Breast epithelium (tissue), 4 donors: ENCODE data around the gene PPP1R11. TPM values are rescaled to one million over a fixed set of nuclear protein-coding genes. Genes with fewer than 3 reads are reported as not detected.

Experiments used
- DNase-seq, 2 donors: peaks; one replicate each; pipeline ENCODE4 v3.0.0-alpha.2; 2019; ENCODE audit warnings: low spot score in 2 of 2
- H3K27ac ChIP-seq, 2 donors: fragments of 200-600 bp; sonication (generic) in 1 of 2; one replicate each; pipeline ENCODE4 v1.5.1; 2016 to 2019; ENCODE audit warnings: mild to moderate bottlenecking in 1 of 2
- H3K27me3 ChIP-seq, 2 donors: fragments of 200-600 bp; sonication (generic) in 1 of 2; one replicate each; pipeline versions ENCODE4 v1.5.1 to v1.6.0; 2017 to 2019; ENCODE audit warnings: control low read depth in 1 of 2, mild to moderate bottlenecking in 1 of 2
- H3K36me3 ChIP-seq: fragments of 200-600 bp; one replicate; pipeline ENCODE4 v1.5.1; 2019
- H3K4me1 ChIP-seq, 2 donors: fragments of 200-600 bp; sonication (generic); one replicate each; pipeline ENCODE4 v1.5.1; 2016 to 2019; ENCODE audit warnings: control low read depth in 1 of 2
- H3K4me3 ChIP-seq, 3 donors: fragments of 200-600 bp; sonication (generic); 1 replicate in 2 of 3; 2 replicates in 1 of 3; pipeline ENCODE4 v1.5.1; 2016 to 2019; ENCODE audit warnings: mild to moderate bottlenecking in 3 of 3, moderate library complexity in 2 of 3
- H3K9me3 ChIP-seq, 2 donors: fragments of 200-600 bp; sonication (generic) in 1 of 2; one replicate each; pipeline ENCODE4 v1.5.1; 2016 to 2019; ENCODE audit warnings: control low read depth in 1 of 2
- POLR2A ChIP-seq: fragments of 450-650 bp; IDR thresholded peaks from one replicate; pipeline ENCODE4 v1.6.1; 2016; ENCODE audit warnings: antibody characterized with exemption, mild to moderate bottlenecking, moderate library complexity
- POLR2AphosphoS5 ChIP-seq, 3 donors: sonication (generic); formaldehyde crosslinking; IDR thresholded peaks; one replicate each; pipeline ENCODE4 v1.6.1; 2017; ENCODE audit warnings: antibody characterized with exemption in 3 of 3
- intact Hi-C: fragments of 100-400 bp; cut with DNase I; formaldehyde crosslinking; loops from one replicate; pipeline ENCODE4 v1.15.1; 2023; ENCODE audit warnings: low total_unique reads
- total RNA-seq, 3 donors: library from RNA; depleted of rRNA; stranded (reverse); fragments of >200 nt; gene quantifications; one replicate each; pipeline ENCODE4 v1.1.0, GENCODE V29; 2016
- TF ChIP-seq, protein P1 (sequence below), 3 donors: fragments of 450-650 bp; IDR thresholded peaks; one replicate each; pipeline ENCODE4 v1.5.1; 2016 to 2017; ENCODE audit warnings: antibody characterized with exemption in 3 of 3, mild to moderate bottlenecking in 3 of 3, moderate library complexity in 3 of 3

Gene PPP1R11
- total RNA-seq, 3 donors from 2014 or later, result 28.2 to 43.5 (median 35.8) TPM

DNA sequence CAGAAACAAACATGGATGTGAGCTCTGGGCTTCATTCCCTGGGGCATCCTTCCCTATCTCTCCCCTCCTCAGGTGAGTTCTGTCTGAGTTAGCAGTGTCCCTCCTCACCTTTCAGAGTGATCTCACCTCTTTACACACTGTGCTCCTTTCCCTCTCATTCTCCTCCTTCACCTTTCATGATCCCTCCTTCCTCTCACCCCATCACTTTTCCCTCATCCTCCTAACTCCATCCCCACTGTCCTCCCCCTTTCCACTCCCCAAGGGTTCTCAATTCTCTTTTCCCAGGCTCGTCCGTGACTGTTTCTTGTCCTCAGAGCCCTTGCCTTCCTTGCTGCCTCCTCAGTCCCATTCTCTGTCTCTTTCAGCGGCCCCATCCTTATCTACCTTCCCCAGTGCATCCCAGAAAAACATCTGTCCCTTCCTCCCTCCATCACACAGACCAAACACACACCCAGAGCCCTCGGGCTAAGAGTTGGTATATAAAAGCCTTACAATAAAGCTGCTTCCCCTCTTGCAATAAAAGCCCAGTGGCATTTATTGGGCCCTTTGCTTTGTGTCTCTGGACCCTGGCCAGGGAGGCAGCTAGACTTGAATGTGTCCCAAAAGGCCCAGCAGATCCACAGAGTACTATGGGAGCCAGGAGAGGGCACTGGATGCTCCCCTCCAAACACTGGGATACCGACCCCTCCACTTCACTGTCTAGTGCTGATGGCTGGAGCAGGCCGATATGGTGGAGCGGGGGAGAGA, 6.7 kb downstream of the PPP1R11 start:
- Histone ChIP-seq H3K4me3 (peak overlapping the region in 2 of 3 donors; percentile 72 to 82), H3K4me1 (no peaks in the 10 kb centered on the region), H3K27me3 (no peaks in the 10 kb centered on the region), H3K9me3 (no peaks in the 10 kb centered on the region), H3K36me3 (no peaks in the 10 kb centered on the region), H3K27ac (peak overlapping the region; percentile 95 to 96)
- no peak for DNase-seq
- TF ChIP-seq POLR2A (no peak), POLR2AphosphoS5 (IDR thresholded peaks at IDR 0.05) (no peak)
- TF ChIP-seq, protein P1, sequence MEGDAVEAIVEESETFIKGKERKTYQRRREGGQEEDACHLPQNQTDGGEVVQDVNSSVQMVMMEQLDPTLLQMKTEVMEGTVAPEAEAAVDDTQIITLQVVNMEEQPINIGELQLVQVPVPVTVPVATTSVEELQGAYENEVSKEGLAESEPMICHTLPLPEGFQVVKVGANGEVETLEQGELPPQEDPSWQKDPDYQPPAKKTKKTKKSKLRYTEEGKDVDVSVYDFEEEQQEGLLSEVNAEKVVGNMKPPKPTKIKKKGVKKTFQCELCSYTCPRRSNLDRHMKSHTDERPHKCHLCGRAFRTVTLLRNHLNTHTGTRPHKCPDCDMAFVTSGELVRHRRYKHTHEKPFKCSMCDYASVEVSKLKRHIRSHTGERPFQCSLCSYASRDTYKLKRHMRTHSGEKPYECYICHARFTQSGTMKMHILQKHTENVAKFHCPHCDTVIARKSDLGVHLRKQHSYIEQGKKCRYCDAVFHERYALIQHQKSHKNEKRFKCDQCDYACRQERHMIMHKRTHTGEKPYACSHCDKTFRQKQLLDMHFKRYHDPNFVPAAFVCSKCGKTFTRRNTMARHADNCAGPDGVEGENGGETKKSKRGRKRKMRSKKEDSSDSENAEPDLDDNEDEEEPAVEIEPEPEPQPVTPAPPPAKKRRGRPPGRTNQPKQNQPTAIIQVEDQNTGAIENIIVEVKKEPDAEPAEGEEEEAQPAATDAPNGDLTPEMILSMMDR (IDR thresholded peaks at IDR 0.05), result no peak
- intact Hi-C loops, result no loop called here

DNA sequence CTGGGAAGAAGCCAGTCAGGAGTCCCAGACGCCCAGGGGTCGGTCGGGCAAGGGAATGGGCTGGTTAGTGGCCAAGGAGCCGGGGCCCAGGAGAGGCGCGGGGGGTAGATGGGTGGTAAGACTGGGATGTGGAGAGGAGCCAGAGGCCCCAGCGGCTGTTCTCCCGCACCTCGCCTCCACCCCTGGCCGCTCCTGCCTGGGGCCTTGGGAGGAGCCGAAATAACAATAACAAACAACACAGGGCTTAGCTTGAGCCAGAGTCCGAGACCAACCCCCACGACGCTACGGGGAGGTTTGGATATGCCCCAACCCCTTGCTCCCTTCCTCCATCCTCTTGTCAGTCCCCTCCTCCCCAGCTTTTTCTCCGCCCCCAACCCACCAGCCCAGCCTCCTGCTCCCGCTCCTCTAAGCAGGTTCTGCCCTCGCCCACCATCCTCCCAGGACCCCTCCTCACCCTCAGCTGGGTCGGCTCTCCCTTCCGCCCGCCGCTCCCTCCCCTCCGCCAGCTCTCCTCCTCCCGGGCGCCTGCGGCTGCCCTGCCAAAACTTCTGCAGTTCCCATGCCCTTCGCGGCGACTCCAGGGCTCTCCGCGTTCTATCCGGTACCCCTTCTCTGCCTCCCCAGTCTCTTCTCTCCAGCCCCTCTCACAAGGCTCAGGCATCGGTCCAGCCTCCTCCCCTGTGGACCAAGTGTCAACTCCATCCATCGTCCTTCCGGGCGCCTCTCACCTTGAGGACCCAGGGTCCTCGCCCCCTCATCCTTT, 7.5 kb downstream of the PPP1R11 start:
- Histone ChIP-seq H3K27me3 (no peaks in the 10 kb centered on the region), H3K4me3 (peak overlapping the region; percentile 8 to 82 (median 72)), H3K36me3 (no peaks in the 10 kb centered on the region), H3K4me1 (no peaks in the 10 kb centered on the region), H3K27ac (peak overlapping the region; percentile 95 to 96), H3K9me3 (no peaks in the 10 kb centered on the region)
- TF ChIP-seq, protein P1 (IDR thresholded peaks at IDR 0.05), result no peak
- peak; percentile 9 for TF ChIP-seq POLR2A
- intact Hi-C loops, result no loop called here
- DNase-seq, result peak; percentile 69 to 77

DNA sequence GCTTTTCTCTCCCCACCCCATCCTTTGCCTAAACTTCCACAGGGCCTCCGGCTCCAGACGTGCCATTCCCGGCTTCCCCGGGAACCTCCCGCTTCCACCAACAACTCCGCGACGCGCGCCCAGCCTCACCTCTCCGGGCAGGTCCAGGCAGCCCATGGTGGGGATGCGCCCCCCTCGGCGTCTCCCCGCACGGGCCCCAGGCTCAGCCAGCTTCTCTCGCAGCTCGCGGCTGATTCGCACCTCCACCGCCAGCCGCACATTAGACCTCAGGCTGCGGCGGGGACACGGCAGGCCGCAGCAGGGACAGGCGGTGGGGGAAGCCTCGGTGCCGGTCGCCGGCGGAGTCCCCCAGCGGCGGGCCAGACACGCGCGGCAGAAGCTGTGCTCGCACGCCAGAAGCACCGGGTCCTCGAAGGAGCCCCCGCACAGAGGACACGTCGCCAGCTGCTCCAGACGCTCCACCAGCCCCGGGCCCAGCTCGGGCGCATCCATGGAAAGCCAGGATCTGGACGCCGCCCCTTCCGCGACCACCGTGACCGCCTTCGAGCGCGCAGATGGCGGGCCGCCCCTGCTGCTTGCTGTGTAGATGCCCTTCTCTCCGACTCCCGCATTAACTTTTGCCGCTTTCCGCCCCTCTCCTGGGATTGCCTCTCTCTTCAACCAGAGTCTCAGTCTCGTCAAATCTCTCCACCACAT, 8.2 kb downstream of the PPP1R11 start, which contains the start of gene RNF39:
Gene RNF39 (minus strand): TSS at position 676 of the 696 bp plus-strand sequence. CDS start 184 bp downstream, at position 492.
- intact Hi-C loops, result no loop called here
- no peaks in the 10 kb centered on the region for H3K4me1 ChIP-seq
- no peaks in the 10 kb centered on the region for H3K9me3 ChIP-seq
- peak within 1 kb of the TSS; percentile 8 to 82 (median 72) for H3K4me3 ChIP-seq
- DNase-seq, result no peak
- H3K27ac ChIP-seq, result peak within 1 kb of the TSS; percentile 95 to 96
- TF ChIP-seq POLR2A, result peak; percentile 90
- peak in 1 of 3 donors; percentile 96 for TF ChIP-seq POLR2AphosphoS5 (IDR thresholded peaks at IDR 0.05)
- TF ChIP-seq, protein P1 (IDR thresholded peaks at IDR 0.05), result no peak
- H3K36me3 ChIP-seq, result no peaks in the 10 kb centered on the region
- no peaks in the 10 kb centered on the region for H3K27me3 ChIP-seq

DNA sequence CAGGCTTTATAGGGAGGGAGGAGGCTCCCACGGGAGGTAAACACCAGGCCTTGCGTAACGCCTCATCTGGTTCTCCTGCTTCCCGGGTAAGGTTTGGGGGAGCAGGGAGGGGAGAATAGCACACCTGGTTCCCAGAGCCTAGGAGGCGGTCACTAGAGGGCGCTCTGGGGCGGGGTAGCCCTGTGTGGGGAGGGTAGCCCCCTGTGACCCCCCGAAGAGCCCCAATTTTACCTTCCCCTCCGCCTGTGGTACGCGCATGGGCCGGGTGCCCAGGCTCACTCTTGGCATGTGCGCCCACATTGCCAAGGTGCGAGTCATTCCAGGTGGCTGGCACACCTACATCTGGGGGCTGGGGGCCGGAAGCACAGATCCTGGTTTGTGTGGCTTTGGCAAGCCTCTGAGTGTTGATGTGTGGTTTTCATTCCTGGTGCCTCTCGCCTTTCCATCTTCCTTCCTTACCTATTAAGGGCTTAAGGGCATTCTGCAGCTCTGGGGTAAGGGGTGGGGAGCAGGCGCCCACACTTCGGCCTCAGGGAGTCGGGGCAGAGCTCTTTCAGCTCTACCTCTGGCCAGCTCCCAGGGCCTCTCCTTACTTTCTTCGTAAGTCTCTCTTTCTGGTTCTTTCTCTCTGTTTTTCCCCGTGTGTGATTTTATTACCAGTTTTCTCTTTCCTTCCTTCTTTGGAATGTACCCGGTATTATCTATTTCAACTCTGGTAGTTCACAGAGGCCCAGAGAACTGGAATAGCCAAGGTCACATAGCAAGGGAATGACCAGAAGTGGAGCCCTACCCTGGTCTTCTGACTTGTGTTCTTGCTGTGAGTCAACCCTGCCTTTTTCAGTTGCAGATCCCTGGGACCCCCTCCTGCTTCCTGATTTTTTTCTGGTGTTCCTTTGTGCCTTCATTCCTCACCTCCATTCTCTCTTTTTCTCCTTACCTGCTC, 9.1 kb downstream of the PPP1R11 start:
- peak; percentile 87 to 97 for DNase-seq
- H3K9me3 ChIP-seq, result no peaks in the 10 kb centered on the region
- no peaks in the 10 kb centered on the region for H3K27me3 ChIP-seq
- intact Hi-C loops, result no loop called here
- peak overlapping the region; percentile 95 to 96 for H3K27ac ChIP-seq
- peak overlapping the region; percentile 8 to 82 (median 72) for H3K4me3 ChIP-seq
- H3K4me1 ChIP-seq, result no peaks in the 10 kb centered on the region
- peak; percentile 68 to 79 (median 78) for TF ChIP-seq POLR2AphosphoS5 (IDR thresholded peaks at IDR 0.05)
- TF ChIP-seq, protein P1 (IDR thresholded peaks at IDR 0.05), result peak in 2 of 3 donors; percentile 31 to 65
- no peak for TF ChIP-seq POLR2A
- no peaks in the 10 kb centered on the region for H3K36me3 ChIP-seq
